NB4 (cell line): ENCODE measurements around the gene TRERF1.

ENCODE experiments used
- DNase-seq: peaks from one replicate; pipeline ENCODE4 v3.0.0; 2010; ENCODE audit warnings: low read depth
- H3K4me3 ChIP-seq: one replicate; pipeline ENCODE4 v1.5.1; 2011; ENCODE audit warnings: mild to moderate bottlenecking, low read depth, low read length, moderate library complexity
- MYC ChIP-seq: IDR thresholded peaks from 2 replicates; pipeline ENCODE4 v1.6.1; 2011; ENCODE audit warnings: low read depth, low read length
- POLR2A ChIP-seq: IDR thresholded peaks from 2 replicates; pipeline ENCODE4 v1.6.1; 2011; ENCODE audit warnings: mild to moderate bottlenecking; ENCODE audit not compliant: insufficient read length; ENCODE audit errors: extremely low read depth
- TF ChIP-seq, protein P1 (sequence below): IDR thresholded peaks from 2 replicates; pipeline ENCODE4 v1.6.1; 2011; ENCODE audit warnings: low read depth, low read length
- TF ChIP-seq, protein P2 (sequence below): IDR thresholded peaks from one replicate; pipeline ENCODE4 v1.5.1; 2012; ENCODE audit warnings: low read depth, low read length

Gene TRERF1

DNA sequence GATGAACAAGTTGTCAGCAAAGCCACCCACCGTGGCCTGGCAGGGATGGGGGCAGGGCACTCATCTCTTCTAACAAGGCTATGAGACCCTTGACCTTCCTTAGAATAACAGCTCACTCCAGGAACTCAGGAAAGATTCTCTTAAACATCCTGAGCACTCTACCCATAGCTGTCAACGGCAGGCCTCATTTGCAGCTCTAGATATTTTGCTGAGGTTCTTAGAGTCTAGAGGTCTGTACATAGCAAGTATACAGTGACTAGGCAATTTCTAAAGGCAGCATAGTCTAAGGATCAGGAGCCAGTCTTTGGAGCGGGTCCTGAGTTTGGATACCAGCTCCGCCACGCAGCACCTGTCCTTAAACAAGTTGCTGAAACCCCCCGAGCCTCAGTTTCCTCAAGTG, 11.7 kb downstream of the TRERF1 start:
- no peak for DNase-seq
- TF ChIP-seq MYC, result no peak
- TF ChIP-seq POLR2A, result no peak
- TF ChIP-seq, protein P1, sequence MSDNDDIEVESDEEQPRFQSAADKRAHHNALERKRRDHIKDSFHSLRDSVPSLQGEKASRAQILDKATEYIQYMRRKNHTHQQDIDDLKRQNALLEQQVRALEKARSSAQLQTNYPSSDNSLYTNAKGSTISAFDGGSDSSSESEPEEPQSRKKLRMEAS, result no peak
- TF ChIP-seq, protein P2, sequence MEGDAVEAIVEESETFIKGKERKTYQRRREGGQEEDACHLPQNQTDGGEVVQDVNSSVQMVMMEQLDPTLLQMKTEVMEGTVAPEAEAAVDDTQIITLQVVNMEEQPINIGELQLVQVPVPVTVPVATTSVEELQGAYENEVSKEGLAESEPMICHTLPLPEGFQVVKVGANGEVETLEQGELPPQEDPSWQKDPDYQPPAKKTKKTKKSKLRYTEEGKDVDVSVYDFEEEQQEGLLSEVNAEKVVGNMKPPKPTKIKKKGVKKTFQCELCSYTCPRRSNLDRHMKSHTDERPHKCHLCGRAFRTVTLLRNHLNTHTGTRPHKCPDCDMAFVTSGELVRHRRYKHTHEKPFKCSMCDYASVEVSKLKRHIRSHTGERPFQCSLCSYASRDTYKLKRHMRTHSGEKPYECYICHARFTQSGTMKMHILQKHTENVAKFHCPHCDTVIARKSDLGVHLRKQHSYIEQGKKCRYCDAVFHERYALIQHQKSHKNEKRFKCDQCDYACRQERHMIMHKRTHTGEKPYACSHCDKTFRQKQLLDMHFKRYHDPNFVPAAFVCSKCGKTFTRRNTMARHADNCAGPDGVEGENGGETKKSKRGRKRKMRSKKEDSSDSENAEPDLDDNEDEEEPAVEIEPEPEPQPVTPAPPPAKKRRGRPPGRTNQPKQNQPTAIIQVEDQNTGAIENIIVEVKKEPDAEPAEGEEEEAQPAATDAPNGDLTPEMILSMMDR, result no peak
- no peak overlapping the region for H3K4me3 ChIP-seq

DNA sequence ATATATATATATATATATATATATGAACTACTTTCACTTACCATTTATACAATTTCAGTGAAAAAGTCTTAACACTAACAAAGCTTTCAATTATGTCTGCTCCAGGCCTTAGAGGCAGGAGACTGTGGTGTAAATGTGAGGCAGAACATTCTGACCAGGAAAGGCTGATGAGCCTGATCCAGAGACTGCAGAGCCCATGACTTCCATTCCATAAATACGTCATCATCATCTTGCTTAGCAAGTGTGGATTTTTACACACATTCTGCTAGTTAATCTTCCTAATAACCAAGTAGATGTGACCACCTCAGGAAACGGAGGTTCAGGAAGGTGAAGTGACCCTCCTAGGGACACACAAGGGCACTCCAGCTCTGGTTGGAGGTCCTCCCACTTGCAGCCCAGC, 14.9 kb downstream of the TRERF1 start:
- TF ChIP-seq, protein P1, result no peak
- TF ChIP-seq MYC (no peak), POLR2A (no peak)
- TF ChIP-seq, protein P2, result no peak
- no peak overlapping the region for H3K4me3 ChIP-seq
- no peak for DNase-seq

DNA sequence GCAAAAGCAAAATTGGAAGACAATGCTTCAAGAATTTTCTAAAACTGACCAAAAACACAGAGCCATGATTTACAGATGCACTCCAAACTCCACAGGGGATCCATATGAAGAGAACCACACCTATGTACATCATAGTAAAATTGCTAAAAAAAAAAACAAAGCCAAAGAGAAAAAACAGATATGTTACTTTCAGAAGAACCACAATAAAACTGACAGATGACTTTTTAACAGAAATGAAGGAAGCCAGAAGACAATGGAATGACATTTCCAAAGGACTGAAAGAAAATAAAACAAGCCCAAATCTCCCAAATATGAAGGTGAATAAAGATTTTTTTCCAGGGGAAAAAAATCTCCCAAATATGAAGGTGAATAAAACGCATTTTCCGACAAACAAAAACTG, 17.5 kb downstream of the TRERF1 start:
- TF ChIP-seq POLR2A, result no peak
- no peak for TF ChIP-seq MYC
- TF ChIP-seq, protein P1, result no peak
- TF ChIP-seq, protein P2, result no peak
- H3K4me3 ChIP-seq, result no peak overlapping the region

DNA sequence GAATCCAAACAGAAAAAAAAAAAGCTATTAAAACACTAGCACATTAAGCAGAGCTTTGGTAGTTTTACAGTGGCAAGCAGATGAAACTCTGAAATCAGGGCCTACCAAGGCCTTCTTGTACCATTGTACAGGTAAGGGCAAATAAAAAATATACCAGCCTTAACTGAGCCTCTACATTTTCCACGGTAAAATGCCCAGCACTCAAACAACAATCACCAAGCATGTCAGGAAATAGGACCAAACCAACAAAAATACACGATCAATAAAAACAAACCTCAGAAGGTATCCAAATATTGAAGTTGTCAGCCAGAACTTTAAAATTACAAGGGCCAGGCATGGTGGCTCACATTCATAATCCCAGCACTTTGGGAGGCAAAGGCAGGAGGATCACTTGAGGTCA, 18.3 kb downstream of the TRERF1 start:
- no peak for DNase-seq
- H3K4me3 ChIP-seq, result no peak overlapping the region
- TF ChIP-seq, protein P2, result no peak
- no peak for TF ChIP-seq POLR2A
- TF ChIP-seq, protein P1, result no peak
- no peak for TF ChIP-seq MYC

More for the DNA sequence above, 17.5 kb downstream of the TRERF1 start:
- DNase-seq, result no peak

DNA sequence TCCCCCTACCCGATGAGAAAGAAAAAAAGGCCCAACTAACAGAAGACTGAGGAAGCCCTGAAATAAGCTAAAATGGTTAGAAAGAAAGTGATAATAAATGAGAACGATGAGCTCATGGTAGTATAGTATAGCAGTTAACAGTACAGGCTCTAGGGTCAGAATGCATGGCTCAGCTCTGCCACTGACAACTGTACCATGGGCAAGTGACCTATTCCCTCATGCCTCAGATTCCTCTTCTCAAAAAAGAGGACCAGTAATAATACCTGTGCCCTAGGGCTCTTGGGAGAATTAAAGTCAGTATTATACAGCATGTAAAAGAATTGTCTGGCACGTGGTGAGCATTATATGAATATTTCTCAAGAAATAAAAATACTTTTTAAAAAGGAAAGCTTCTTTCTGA, 19.8 kb downstream of the TRERF1 start:
- H3K4me3 ChIP-seq, result no peak overlapping the region
- TF ChIP-seq, protein P2, result no peak
- TF ChIP-seq POLR2A, result no peak
- TF ChIP-seq MYC, result no peak
- TF ChIP-seq, protein P1, result no peak
- DNase-seq, result no peak

DNA sequence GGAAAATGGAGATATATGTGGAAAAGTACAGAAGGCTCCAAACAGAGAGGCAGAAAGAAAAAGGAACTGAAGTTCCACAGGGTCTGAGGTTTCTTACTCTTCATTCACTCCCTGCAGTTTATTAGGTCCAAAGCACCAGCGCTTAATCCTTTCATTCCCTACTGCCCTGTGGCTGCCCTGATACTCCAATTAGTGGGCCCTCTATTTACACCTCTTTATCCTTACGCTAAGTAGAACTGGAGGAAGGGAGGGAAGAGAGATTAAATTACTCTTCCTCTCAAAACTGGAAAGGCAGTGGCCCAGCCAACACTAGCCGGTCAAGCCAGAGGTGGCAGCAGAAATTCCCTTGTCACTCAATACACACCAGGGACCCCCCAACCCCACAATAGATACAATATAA, 20.4 kb downstream of the TRERF1 start:
- TF ChIP-seq POLR2A (no peak), MYC (no peak)
- TF ChIP-seq, protein P1, result no peak
- TF ChIP-seq, protein P2, result no peak
- H3K4me3 ChIP-seq, result no peak overlapping the region
- DNase-seq, result no peak
